ENCODE data around the gene SQSTM1.

SQSTM1 gene

DNA sequence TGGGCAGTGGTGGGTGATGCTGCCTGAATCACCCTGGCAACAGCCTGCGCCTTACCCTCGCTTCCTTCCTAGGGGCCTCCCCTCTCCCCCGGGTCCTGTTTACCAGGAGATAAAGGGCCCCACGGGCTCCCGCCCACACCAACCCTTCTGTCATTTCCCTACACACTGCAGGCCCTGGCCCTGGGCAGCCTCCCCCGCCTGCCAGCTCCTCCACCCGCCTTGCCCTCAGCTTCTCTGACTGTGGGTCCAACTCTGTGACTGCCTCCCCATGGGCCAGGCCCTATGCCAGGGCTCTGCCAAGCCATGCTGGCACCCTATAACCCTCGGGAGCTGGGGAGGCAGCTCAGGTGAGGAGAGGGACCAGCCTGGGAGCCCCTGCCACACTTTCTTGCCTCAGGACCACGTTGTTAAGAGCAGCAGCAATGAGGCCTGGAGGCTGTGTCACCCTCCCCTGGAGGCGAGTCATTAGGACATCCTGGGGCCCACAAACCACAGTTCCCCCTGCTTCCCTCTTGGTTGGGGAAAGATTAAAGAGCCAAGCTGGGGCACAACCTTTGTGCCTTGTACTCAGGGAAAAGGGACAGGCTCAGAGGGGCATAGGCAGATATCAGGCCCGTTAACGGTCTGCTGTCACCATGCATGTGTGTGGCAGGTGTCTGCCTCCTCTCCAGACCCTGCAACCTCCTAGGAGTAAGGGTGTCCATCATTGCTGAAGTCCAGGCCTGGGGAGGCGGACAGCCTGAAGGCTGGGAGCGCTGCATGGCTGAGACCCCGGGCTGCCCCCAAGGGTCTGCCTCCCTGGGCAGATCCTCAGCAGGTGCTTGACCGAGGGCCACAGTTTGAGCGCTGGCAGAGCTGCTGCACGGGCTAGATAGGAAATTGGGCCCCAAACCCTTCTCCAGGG, 16.8 kb upstream of the SQSTM1 start:
- POLR2A ChIA-PET (ENCODE audit: low non-redundant PET) = interaction anchor here (1.4 kb wide), 1 partner anchor 15 kb away, joined by 12 read pairs; no protein-coding TSS in a partner anchor

DNA sequence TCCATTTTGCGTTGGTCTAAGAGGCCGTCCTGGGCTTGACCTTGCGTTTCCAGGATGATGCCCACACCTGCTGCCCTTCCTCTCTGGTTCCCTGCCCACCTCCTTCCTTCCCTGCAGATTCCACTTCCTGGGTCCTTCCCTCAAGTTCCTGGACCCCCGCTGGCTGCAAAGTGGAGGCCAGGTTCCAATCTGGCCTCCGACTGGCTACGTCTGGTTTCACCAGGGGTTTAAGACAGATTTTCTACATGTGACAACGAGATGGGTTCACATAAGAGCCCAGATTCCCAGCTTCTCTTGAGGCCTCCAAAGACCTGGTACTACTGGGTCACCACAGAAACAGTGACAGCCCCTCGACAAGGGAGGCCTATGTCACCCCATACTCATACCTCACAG, 16.2 kb upstream of the SQSTM1 start:
- peak overlapping the region; percentile 92 for H3K27ac ChIP-seq
- TF ChIP-seq, protein P1, sequence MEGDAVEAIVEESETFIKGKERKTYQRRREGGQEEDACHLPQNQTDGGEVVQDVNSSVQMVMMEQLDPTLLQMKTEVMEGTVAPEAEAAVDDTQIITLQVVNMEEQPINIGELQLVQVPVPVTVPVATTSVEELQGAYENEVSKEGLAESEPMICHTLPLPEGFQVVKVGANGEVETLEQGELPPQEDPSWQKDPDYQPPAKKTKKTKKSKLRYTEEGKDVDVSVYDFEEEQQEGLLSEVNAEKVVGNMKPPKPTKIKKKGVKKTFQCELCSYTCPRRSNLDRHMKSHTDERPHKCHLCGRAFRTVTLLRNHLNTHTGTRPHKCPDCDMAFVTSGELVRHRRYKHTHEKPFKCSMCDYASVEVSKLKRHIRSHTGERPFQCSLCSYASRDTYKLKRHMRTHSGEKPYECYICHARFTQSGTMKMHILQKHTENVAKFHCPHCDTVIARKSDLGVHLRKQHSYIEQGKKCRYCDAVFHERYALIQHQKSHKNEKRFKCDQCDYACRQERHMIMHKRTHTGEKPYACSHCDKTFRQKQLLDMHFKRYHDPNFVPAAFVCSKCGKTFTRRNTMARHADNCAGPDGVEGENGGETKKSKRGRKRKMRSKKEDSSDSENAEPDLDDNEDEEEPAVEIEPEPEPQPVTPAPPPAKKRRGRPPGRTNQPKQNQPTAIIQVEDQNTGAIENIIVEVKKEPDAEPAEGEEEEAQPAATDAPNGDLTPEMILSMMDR (conservative IDR thresholded peaks at IDR 0.05; ENCODE audit: low read depth) = no peak
- no peak for DNase-seq (ENCODE audit: low spot score)
- POLR2A ChIA-PET (ENCODE audit: low non-redundant PET) = interaction anchor here (1.4 kb wide), 1 partner anchor 14 kb away, joined by 12 read pairs; no protein-coding TSS in a partner anchor
- CTCF ChIA-PET = interaction anchor here (0.6 kb wide), 1 partner anchor 43 kb away, joined by 4 read pairs; no protein-coding TSS in a partner anchor

More for the DNA sequence above, 16.8 kb upstream of the SQSTM1 start:
- TF ChIP-seq, protein P1 (conservative IDR thresholded peaks at IDR 0.05; ENCODE audit: low read depth) = no peak
- CTCF ChIA-PET = interaction anchor here (0.6 kb wide), 2 partner anchors 42 to 80 kb away, joined by 3 to 4 read pairs; no protein-coding TSS in a partner anchor
- DNase-seq (ENCODE audit: low spot score) = no peak
- peak overlapping the region; percentile 92 for H3K27ac ChIP-seq

DNA sequence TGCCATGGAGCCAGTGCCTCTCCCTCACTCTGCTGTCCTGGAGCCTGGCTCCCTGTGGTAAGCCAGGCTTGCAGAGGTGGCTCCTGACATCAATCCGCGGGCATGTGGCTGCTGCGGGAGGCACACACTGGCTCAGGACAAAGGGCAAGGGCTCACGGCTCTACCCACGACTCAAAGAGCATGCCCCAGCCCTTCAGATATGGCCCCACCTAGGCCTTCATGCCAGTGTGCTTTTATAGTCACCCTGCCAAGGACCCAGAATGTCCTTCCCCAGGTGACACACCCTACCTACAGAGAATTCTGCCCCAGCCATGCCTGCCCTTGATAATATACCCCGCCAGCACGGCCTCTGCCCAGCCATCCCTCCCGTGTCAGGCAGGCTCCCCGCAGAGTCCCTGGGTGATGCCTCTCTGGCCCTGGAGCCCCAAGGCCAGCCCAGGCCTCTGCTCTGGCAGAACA, 15.6 kb upstream of the SQSTM1 start:
- peak overlapping the region; percentile 92 for H3K27ac ChIP-seq
- CTCF ChIA-PET = no interaction called here
- TF ChIP-seq, protein P1 (conservative IDR thresholded peaks at IDR 0.05; ENCODE audit: low read depth) = no peak
- DNase-seq (ENCODE audit: low spot score) = no peak
- POLR2A ChIA-PET (ENCODE audit: low non-redundant PET) = interaction anchor here (0.9 to 1.4 kb wide), 3 partner anchors 9 to 15 kb away, joined by 4 to 12 read pairs (median 7); partner anchors contain the start of gene SQSTM1

DNA sequence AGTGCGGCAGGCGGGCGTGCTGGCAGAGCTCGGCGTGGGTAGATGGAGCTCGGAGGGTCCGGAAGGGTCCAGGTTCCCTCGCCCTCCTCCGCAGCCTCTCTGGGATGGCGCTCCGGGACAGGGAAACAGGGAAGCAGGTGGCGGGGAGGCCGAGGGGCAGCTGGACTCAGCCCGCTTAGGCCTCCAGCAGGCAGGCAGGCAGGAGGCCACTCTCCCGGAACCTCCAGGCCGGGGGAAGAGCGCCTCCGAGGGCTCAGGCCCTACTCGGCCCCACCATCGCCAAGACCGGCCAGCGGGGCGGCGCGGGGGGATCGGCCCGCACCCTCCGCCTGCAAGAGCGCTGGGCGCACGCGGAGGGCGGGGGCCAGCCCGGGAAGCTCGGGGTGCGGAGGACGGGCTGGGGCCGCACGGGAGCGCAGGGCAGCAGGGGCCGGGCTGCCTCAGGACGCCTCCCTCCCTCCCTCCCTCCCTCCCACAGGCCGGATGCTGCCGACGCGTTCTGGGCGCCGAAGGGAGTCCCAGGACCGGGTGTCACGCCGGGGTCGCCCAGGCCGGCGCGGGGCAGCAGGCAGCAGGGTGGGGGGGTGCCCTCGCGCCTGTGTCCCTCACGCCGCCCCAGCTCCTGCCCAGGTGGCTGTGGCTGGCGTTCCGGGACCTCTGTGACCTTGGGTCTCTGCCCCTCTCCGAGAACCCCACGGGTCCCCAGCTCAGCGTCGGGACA, 15.0 kb upstream of the SQSTM1 start:
- DNase-seq (ENCODE audit: low spot score) = peak; percentile 57
- ChIA-PET POLR2A (ENCODE audit: low non-redundant PET) (interaction anchor here (0.6 to 1.4 kb wide), 5 partner anchors 10 to 53 kb away, joined by 4 to 12 read pairs (median 7); partner anchors contain the start of gene SQSTM1), CTCF (interaction anchor here (0.6 kb wide), 1 partner anchor 117 kb away, joined by 6 read pairs; no protein-coding TSS in a partner anchor)
- peak overlapping the region; percentile 92 for H3K27ac ChIP-seq
- TF ChIP-seq, protein P1 (conservative IDR thresholded peaks at IDR 0.05; ENCODE audit: low read depth) = no peak

GRCh38 chr5:179806250-179807048, 14.3 kb upstream of the SQSTM1 start, which contains the start of gene MGAT4B:
Gene MGAT4B, minus strand, starts transcription at chr5:179806866. Its CDS starts 283 bp downstream, at chr5:179806583.
- ChIA-PET CTCF (no interaction called here), POLR2A (ENCODE audit: low non-redundant PET) (interaction anchor here (0.6 to 1.4 kb wide), 4 partner anchors 11 to 54 kb away, joined by 4 to 8 read pairs (median 6); partner anchors contain the start of gene SQSTM1)
- TF ChIP-seq, protein P1 (conservative IDR thresholded peaks at IDR 0.05; ENCODE audit: low read depth) = no peak
- H3K27ac ChIP-seq = peak within 1 kb of the TSS; percentile 92
- peak; percentile 86 for DNase-seq (ENCODE audit: low spot score)
